Measurements from ENCODE around the gene CFL2. TPM values are rescaled to one million over a fixed set of nuclear protein-coding genes. Genes with fewer than 3 reads are reported as not detected.

The CFL2 gene
- polyA plus RNA-seq, 1 of the 3 experiments (the other 2 are of a cell fraction), result 48.1 TPM

GRCh38 chr14:34723867-34724266 lies 9.5 kb upstream of the CFL2 start:
- Histone ChIP-seq H3K79me2 (ENCODE audit: insufficient read depth) (no peaks in the 10 kb centered on the region), H3K4me2 (no peak overlapping the region), H3K4me1 (ENCODE audit: control insufficient read depth in 1 of 2, insufficient read depth in 2 of 2, low read depth in 1 of 2, low read length in 1 of 2) (peaks cover 0 to 3% of the 10 kb centered on the region in 2 experiments; a peak in 2 of 4 replicates), H3K27ac (ENCODE audit: low read depth in 2 of 2, low read length in 1 of 2) (no peak overlapping the region), H3K9me3 (no peaks in the 10 kb centered on the region), H3K9me2 (no peaks in the 10 kb centered on the region), H2AFZ (ENCODE audit: low read depth) (no peak overlapping the region; the same call in 1 of the 2 replicates), H3F3A (replicated peaks; ENCODE audit: insufficient read depth) (peaks cover 8% of the 10 kb centered on the region), H3K36me3 (replicated peaks in 1 of 2; ENCODE audit: control insufficient read depth in 1 of 2, insufficient read depth in 2 of 2, low read length in 1 of 2) (no peaks in the 10 kb centered on the region), H4K20me1 (ENCODE audit: insufficient read depth) (no peaks in the 10 kb centered on the region), H3K4me3 (ENCODE audit: low read depth in 2 of 2, low read length in 1 of 2) (no peak overlapping the region), H3K9ac (no peak overlapping the region), H3K27me3 (ENCODE audit: insufficient read depth) (no peaks in the 10 kb centered on the region)
- TF ChIP-seq USF2 (IDR thresholded peaks at IDR 0.05; ENCODE audit: borderline replicate concordance, low read depth, low read length) (no peak), POLR2AphosphoS5 (IDR thresholded peaks at IDR 0.05; ENCODE audit: low read depth, low read length) (no peak), REST (IDR thresholded peaks at IDR 0.05; ENCODE audit: low read depth, low read length) (no peak), MEF2A (IDR thresholded peaks at IDR 0.05; ENCODE audit: borderline replicate concordance, low read depth) (no peak), MXI1 (IDR thresholded peaks at IDR 0.05; ENCODE audit: low read depth, low read length) (no peak), ZBTB33 (IDR thresholded peaks at IDR 0.05; ENCODE audit: borderline replicate concordance, low read depth) (no peak), SMC3 (IDR thresholded peaks at IDR 0.05; ENCODE audit: low read depth, low read length) (no peak), EZH2phosphoT487 (IDR thresholded peaks at IDR 0.05; ENCODE audit: borderline replicate concordance, low read depth) (no peak)
- ChIA-PET CTCF (interaction anchor here (1.1 to 5.1 kb wide), 4 partner anchors 12 to 61 kb away, joined by 3 to 107 read pairs (median 33); partner anchors contain the start of gene CFL2), POLR2A (no interaction called here)
- DNase-seq, result no peak
- 88% methylated on average over 3 of the region's 3 CpGs for WGBS (ENCODE audit: low lambda C conversion rate)
